Fibroblast of skin of left biceps (primary cell): ENCODE results near the gene SRRD.

ENCODE experiments used
- DNase-seq, 2 experiments: peaks; one replicate each; pipeline ENCODE4 v3.0.0-alpha.2; 2013; ENCODE audit warnings: low read depth in 2 of 2

SRRD gene

GRCh38 chr22:26482161-26482560, 1.5 kb upstream of the SRRD start:
- no peak for DNase-seq

DNA sequence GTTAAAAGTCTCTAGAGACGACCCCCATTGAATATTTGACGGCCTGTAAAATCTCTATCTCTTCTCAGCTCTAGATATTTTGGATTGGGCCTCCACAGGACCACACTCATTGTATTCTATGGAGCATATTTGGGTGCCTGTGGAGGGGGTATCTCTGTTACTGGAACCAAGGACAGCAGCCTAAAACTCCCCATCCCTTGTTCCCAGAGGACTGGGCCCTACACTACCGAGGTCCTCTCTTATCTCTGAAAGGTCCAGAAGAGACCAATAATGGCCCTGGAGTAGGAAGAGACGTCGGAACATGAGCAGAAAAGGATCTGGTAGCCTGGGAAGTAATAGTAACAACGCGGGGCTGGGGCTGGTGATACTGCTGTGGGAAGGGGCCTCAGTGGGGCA, 636 bp upstream of the SRRD start:
- no peak for DNase-seq

DNA sequence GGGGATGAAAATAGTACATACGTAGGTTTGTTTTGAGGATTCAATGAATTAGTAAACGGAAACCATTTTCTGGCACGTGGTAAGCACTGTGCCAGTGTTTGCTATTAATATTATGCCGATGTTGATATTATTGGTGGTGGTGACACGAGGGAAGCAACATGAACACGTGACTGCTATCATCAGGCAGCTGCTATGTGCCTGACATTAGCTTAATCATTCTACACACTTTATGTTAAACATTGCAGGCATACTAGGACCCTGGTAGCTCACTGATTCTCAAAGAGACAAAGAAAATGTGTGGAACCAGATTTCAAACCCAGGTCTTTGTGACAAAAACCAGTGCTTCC, 656 bp downstream of the SRRD start:
- no peak for DNase-seq

GRCh38 chr22:26485013-26485412, 1.3 kb downstream of the SRRD start:
- no peak for DNase-seq

DNA sequence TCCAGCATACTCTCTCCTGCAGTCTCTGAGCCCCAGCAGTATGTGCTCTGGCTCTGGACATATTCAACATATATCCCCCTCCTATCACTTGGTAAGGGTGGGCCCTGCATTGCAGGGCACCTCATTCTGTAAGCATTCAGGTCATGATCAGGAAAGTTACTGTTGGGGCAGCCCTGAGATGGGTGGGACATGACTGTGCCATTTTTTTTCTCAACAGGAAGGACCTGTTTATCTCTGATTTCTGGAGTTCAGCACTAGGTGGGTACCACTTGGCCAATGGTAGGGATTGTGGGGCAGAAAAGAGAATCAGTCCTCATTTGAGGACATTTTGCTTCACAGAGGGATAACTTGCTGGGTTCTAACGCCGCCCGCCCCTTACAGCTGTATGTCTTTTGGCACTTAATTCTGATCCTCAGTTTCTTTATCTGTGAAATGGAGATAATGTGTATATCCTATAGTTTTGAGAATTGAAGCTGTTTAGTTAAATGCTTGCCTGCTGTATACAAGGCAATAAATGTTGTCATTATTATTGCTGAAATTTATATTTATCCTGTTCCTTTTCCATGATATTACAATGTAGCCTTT, 2.2 kb downstream of the SRRD start:
- DNase-seq = no peak

DNA sequence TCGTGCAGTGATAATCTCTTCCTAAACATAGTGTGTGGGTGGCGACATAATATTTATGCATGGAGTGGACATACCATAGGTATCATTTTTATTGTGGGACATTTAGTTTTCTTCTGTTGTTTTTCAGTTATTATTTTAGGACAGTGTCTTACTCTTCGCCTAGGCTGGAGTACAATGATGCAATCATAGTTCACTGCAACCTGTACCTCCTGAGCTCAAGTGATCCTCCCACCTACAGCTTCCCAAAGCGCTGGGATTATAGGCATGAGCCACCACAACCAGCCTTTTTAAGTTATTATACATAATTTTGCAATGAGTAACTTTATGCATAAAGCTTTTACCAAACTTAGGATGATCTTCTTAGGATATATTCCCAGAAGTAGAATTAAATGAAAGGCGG, 2.7 kb downstream of the SRRD start:
- no peak for DNase-seq

DNA sequence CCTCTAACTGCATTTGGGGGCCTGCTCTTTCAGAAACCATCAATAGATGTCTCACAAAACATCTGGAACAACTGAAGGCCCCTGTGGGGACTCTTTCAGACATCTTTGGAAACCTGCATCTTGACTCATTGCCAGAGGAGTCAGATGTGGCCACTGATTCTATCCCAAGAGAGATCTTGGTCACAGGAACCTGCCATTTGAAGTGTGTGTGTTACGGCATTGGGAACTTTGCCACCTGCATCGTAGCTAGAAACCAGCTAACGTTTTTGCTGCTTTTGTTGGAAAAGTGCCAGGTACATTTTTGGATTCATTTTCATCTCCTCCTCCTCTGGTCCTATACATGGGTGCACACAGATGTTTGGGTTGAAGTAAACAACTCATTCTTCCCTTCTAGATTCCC, 4.3 kb downstream of the SRRD start:
- no peak for DNase-seq

- no peak for DNase-seq
Observed at GRCh38 chr22:26489447-26490036, 5.9 kb downstream of the SRRD start.

DNA sequence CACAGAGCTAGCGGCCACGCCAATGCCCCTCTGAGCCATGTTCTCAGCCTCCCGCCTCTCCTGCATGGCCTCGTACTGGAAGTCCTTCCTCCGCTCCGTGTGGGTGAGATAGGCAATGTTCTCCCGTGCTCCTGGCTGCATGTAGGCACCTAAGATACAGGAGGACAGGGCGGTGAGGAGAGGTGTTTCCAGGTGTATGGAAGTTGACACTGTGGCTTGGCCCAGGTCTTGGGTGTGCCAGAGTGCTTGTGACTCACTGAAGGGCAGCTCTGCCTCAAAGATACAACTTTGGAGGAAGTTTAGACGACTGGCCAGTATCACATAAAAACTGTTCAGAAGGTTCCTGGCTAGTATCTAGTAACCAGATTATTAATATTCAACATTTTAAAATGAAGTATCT, 8.5 kb downstream of the SRRD start:
- no peak for DNase-seq

GRCh38 chr22:26494506-26494905, 10.8 kb downstream of the SRRD start:
- DNase-seq = no peak

DNA sequence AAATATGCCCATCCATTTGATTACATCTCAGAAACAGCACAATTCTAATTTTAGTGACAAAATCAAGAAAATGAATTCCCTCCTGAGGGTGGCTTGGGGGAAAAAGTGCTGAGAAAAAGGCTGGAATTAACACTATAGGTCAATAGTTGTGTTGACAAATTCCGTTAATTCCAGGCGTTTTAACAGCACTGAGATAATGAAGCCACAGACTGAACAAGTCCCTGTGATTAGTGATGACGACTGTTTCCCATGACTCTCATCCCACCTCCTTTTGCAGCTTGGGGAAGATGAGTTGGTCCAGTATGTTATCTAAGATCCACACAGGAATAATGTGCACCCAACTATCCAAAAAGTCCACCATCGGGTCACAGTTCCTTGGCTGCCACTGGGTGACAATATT, 12.8 kb downstream of the SRRD start:
- no peak for DNase-seq

DNA sequence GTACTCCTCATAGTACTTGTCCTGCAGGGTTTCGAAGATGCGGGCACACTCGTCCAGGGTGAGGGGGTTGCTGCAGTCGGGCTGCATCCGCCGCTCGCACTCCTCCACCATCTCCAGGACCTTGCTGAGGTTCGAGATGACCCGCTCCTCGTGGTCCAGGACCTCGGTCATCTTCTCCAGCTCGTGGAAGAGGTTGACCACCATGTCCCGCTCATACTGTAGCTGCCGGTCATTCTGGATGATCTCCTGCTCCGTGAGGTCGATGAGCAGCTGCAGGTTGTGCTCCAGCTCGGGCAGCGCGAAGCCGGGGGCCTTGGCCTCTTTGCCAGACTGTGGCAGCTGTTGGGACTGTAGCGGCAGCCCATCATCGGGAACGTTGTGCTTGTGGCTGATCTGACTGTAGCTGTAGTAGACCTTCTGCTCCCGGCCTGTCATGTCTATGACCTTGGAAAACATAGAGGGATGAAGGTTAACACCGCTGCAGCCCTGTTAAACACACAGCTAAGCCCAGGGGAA, 15.6 kb downstream of the SRRD start:
- DNase-seq = no peak

- DNase-seq = no peak
Observed at GRCh38 chr22:26501996-26502395, 18.3 kb downstream of the SRRD start.

DNA sequence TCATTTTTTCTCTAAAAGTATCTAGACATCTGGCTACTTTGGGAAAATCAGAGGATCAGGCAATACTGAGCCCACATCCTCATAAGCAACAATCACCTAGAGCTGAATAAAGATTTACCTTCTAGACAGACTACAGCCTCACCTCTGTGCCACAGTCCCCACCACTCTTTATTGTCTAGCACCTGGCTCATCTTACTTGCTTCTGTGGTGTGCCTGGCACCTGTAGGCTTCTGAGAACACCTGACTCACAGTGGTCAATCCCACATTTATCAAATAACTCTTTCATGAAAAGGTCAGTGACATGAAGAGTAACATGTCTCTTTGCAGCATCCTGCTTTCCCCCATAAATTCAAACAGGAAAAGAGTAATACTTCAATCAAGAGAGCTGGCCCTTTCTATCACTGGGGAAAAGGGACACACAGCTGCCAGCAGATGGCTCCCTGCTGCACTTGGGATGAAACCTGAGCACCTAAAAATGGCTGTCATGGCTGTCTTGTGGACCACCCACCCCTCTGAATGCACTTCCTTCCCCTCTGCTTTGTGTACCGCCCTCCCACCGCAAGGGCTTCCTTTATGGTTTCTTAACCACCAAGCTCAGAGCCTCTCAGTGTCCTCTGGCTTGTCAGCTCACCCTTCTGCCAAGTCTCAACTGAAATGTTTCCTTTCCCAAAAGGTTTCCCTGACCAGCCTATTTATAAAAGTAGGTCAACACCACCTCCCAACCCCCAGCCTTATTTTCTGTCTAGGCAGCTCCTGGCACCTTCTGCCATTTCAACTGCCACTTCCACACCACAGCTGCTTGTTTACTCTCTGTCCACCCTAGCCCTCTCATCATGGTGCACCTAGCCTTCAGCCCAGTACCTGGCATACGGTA, 19.2 kb downstream of the SRRD start:
- no peak for DNase-seq

DNA sequence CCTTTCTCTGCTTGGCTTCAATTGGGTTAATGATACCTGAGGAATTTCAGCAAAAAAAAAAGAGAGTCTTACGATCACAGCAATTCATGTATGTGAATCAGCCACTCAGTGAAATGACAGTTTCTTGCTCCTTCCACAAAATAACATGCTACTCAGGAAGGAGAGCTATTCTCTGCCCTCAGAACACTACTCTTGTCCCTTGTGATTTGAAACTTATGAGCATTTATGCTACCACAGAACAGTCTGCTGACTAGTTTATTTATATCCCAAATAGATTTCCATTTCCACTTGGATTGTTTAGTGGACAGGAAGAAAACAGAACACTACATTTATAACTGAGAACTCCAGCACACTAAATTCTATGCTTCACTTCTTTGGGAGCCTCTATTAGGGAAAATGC, 20.1 kb downstream of the SRRD start:
- DNase-seq = no peak

DNA sequence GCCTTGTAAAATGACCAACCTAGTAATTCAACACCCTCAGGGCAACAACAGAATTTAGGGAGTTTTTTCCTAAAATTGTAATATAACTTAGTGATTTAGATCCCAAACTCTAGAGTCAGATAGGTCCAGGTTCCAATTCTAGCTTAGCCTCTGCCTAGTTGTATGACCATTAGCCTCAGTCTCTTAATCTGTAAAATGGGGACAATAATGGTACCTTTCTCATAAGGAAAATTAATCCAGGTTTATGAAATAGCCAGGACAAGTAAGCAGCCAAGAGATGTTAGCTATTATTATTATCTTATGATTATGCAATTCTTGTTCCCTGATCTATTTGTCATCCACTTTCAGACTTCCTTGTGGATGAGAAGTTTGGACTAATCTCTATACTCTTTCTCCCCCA, 24.5 kb downstream of the SRRD start:
- no peak for DNase-seq

DNA sequence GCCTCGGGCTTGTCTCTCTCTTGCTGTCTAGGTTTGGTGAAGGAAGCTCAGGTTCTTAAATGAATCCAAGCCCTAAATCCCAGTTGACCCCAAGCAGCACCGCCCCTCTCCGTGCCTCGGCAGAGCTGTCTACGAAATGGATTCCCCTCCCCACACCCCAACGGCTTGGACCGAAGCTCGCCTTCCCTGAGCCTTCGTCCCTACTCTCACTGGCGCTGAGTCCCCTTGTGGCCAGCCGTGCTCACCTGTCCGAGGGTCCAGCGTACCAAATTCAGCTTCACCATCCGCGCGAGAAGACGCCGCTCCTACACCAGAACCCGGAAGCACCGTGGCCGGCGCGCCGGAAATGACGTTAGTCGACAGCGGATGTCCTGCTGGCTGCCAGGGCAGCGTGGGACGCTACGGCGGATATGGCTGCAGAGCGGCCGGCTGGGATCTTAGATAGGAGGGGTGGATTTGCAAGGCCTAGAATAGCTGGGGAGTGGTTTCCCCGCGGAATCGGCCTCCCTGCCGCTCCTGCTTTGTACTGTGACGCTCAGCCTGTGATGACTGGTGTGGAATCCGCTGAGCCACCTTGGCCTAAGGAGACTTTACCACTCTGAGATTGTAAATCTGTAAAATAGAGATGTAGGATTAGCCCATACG, 28.6 kb downstream of the SRRD start, which contains the start of gene TFIP11:
TSS of gene TFIP11 (minus strand) at position 325 of the 645 bp plus-strand sequence. CDS start 2,201 bp downstream, outside the sequence.
- DNase-seq = peak; percentile 62

GRCh38 chr22:26513838-26514237, 30.2 kb downstream of the SRRD start:
- DNase-seq = no peak

DNA sequence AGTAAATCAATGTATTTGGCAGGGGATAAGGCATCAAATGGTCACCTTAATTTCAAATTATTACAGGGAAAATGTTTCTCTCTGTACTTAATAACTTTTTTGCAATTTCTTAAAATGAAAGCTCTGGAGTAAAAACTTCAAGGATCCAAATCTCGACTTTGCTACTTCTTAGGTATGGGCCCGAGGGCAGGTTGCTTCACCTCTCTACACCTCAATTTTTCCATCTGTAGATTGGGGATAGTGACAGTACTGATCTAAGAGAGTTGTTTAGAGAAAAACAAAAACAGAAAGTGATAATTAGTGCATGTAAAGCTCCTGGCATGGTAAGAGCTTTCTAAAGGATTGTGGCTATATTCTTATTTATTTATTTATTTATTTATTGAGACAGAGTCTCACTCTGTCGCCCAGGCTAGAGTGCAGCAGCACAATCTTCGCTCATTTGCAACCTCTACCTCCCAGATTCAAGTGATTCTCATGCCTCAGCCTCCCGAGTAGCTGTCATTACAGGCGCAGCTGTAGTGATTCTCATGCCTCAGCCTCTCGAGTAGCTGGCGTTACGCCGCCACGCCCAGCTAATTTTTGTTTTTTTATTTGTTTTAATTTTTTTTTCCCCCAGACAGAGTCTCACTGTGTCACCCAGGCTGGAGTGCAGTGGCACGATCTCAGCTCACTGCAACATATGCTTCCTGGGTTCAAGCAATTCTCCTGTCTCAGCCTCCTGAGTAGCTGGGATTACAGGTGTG, 30.9 kb downstream of the SRRD start:
- DNase-seq = no peak

GRCh38 chr22:26515931-26516330, 32.3 kb downstream of the SRRD start:
- DNase-seq = no peak

GRCh38 chr22:26516503-26516902, 32.8 kb downstream of the SRRD start:
- no peak for DNase-seq

DNA sequence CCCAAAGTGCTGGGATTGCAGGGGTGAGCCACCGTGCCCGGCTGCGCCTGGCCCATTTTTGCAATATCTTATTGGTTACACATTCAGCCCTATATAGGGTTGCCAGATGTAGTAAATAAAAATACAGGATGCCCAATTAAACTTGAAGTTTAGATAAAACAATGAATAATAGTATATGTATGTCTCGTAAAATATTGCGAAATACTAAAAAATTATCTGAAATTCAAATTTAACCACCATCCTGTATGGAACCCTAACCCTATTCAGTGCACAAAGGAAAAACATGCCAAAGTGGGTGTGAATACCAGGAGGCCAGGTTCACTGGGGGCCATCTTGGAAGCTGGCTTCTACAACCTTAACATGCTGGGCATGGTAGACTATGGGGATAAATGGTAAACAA, 33.8 kb downstream of the SRRD start:
- DNase-seq = no peak
